ENCODE data around the gene CALML6. TPM values are rescaled to one million over a fixed set of nuclear protein-coding genes. Genes with fewer than 3 reads are reported as not detected.

Gene CALML6
- total RNA-seq, 2 experiments from 2014 or later, result 0.47 to 0.76 TPM

DNA sequence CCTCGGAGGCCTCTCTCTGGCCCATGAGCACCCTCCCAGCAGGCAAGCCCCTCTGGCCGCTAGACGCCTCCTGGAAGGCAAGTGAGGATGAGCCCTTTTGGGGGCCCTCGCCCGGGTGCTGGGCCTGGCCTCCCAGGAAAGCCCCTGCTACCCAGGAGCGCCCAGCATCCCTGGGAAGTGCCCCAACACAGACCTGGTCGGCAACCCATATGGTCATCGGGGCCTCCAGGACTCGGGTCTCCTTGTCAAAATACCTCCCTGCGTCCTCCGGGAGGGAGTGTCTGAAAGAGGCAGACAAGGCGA lies 25.0 kb downstream of the CALML6 start:
- H3K9me3 Mint-ChIP-seq, result no peaks in the 10 kb centered on the region
- no peak overlapping the region for H3K4me3 Mint-ChIP-seq
- no peaks in the 10 kb centered on the region for H3K27me3 Mint-ChIP-seq
- H3K36me3 Mint-ChIP-seq (ENCODE audit: low read depth), result no peaks in the 10 kb centered on the region
- no peak for TF ChIP-seq CTCF (IDR thresholded peaks at IDR 0.05)
- no peak for DNase-seq
- intact Hi-C loops (cut with micrococcal nuclease), result no loop called here
- peaks cover 3% of the 10 kb centered on the region for H3K4me1 Mint-ChIP-seq (ENCODE audit: low read depth)
- ATAC-seq, result no peak
- CTCF ChIA-PET, result interaction anchor here (1.0 kb wide), 1 partner anchor 107 kb away, joined by 5 read pairs; no protein-coding TSS in a partner anchor
- H3K27ac Mint-ChIP-seq, result no peak overlapping the region
- POLR2A ChIA-PET, result no interaction called here

GRCh38 chr1:1941211-1941841 lies 26.3 kb downstream of the CALML6 start:
- intact Hi-C loops (cut with micrococcal nuclease), result no loop called here
- no peaks in the 10 kb centered on the region for H3K36me3 Mint-ChIP-seq (ENCODE audit: low read depth)
- no peak for ATAC-seq
- POLR2A ChIA-PET, result interaction anchor here (0.7 kb wide), 1 partner anchor 78 kb away, joined by 3 read pairs; no protein-coding TSS in a partner anchor
- peaks cover 3% of the 10 kb centered on the region for H3K4me1 Mint-ChIP-seq (ENCODE audit: low read depth)
- CTCF ChIA-PET, result no interaction called here
- no peak overlapping the region for H3K27ac Mint-ChIP-seq
- H3K27me3 Mint-ChIP-seq, result no peaks in the 10 kb centered on the region
- DNase-seq, result no peak
- H3K4me3 Mint-ChIP-seq, result no peak overlapping the region
- TF ChIP-seq CTCF (IDR thresholded peaks at IDR 0.05), result no peak
- no peaks in the 10 kb centered on the region for H3K9me3 Mint-ChIP-seq

- no peak for DNase-seq
- ChIA-PET POLR2A (interaction anchor here (0.7 kb wide), 1 partner anchor 78 kb away, joined by 3 read pairs; no protein-coding TSS in a partner anchor), CTCF (interaction anchor here (3.7 kb wide), 1 partner anchor 102 kb away, joined by 34 read pairs; no protein-coding TSS in a partner anchor)
- no peaks in the 10 kb centered on the region for H3K9me3 Mint-ChIP-seq
- H3K27me3 Mint-ChIP-seq, result no peaks in the 10 kb centered on the region
- H3K36me3 Mint-ChIP-seq (ENCODE audit: low read depth), result no peaks in the 10 kb centered on the region
- H3K27ac Mint-ChIP-seq, result no peak overlapping the region
- no peak for TF ChIP-seq CTCF (IDR thresholded peaks at IDR 0.05)
- peaks cover 3% of the 10 kb centered on the region for H3K4me1 Mint-ChIP-seq (ENCODE audit: low read depth)
- no peak for ATAC-seq
- H3K4me3 Mint-ChIP-seq, result no peak overlapping the region
- intact Hi-C loops (cut with micrococcal nuclease), result no loop called here
These were observed 27.1 kb downstream of the CALML6 start for GRCh38 chr1:1941868-1942752.

GRCh38 chr1:1942753-1943656 lies 27.9 kb downstream of the CALML6 start:
- H3K4me1 Mint-ChIP-seq (ENCODE audit: low read depth), result peaks cover 3% of the 10 kb centered on the region
- ChIA-PET POLR2A (no interaction called here), CTCF (interaction anchor here (1.0 to 3.7 kb wide), 6 partner anchors 10 to 101 kb away, joined by 3 to 34 read pairs (median 6); no protein-coding TSS in a partner anchor)
- H3K9me3 Mint-ChIP-seq, result no peaks in the 10 kb centered on the region
- DNase-seq, result no peak
- no peak for ATAC-seq
- intact Hi-C loops (cut with micrococcal nuclease), result no loop called here
- H3K27ac Mint-ChIP-seq, result no peak overlapping the region
- TF ChIP-seq CTCF (IDR thresholded peaks at IDR 0.05), result no peak
- H3K36me3 Mint-ChIP-seq (ENCODE audit: low read depth), result no peaks in the 10 kb centered on the region
- no peak overlapping the region for H3K4me3 Mint-ChIP-seq
- no peaks in the 10 kb centered on the region for H3K27me3 Mint-ChIP-seq
